Gastroesophageal sphincter (tissue), 4 donors: ENCODE measurements around the gene SAE1. TPM values are rescaled to one million over a fixed set of nuclear protein-coding genes. Genes with fewer than 3 reads are reported as not detected.
A peak's percentile ranks its signal among the peaks of the same experiment; 100 is the strongest.

ENCODE experiments used
- ATAC-seq: fragments of 150-250 bp; one replicate; pipeline ENCODE4 v1.9.1; 2016; ENCODE audit warnings: mild to moderate bottlenecking, moderate library complexity
- H3K27ac ChIP-seq, 4 donors: fragments of 200-600 bp; sonication (generic) in 3 of 4; 1 replicate in 3 of 4; 2 replicates in 1 of 4; pipeline ENCODE4 v1.5.1; 2016 to 2019
- H3K27me3 ChIP-seq: fragments of 200-600 bp; sonication (generic); one replicate; pipeline ENCODE4 v1.5.1; 2019
- H3K36me3 ChIP-seq, 2 donors: fragments of 200-600 bp; sonication (generic); one replicate each; pipeline ENCODE4 v1.5.1; 2019; ENCODE audit warnings: control low read depth in 1 of 2
- H3K4me1 ChIP-seq, 3 donors: fragments of 200-600 bp; sonication (generic); 1 replicate in 2 of 3; 2 replicates in 1 of 3; pipeline ENCODE4 v1.5.1; 2016 to 2019; ENCODE audit warnings: control low read depth in 2 of 3
- H3K4me3 ChIP-seq, 2 donors: fragments of 200-600 bp; sonication (generic); one replicate each; pipeline ENCODE4 v1.5.1; 2019; ENCODE audit warnings: mild to moderate bottlenecking in 1 of 2, moderate library complexity in 1 of 2
- H3K9me3 ChIP-seq, 3 donors: fragments of 200-600 bp; sonication (generic); one replicate each; pipeline ENCODE4 v1.5.1; 2017 to 2019; ENCODE audit warnings: control low read depth in 2 of 3
- EP300 ChIP-seq: sonication (generic); formaldehyde crosslinking; IDR thresholded peaks from one replicate; pipeline ENCODE4 v1.6.1; 2017; ENCODE audit warnings: antibody characterized with exemption, mild to moderate bottlenecking
- POLR2A ChIP-seq, 2 donors: fragments of 450-650 bp; IDR thresholded peaks; one replicate each; pipeline ENCODE4 v1.6.1; 2017; ENCODE audit warnings: antibody characterized with exemption in 2 of 2, mild to moderate bottlenecking in 2 of 2, moderate library complexity in 1 of 2
- POLR2AphosphoS5 ChIP-seq: sonication (generic); formaldehyde crosslinking; IDR thresholded peaks from one replicate; pipeline ENCODE4 v1.6.1; 2017; ENCODE audit warnings: antibody characterized with exemption
- WGBS, 2 donors: methylation state at CpG; one replicate each; pipeline ENCODE4 v1.1.5; 2018; ENCODE audit warnings: low coverage in 1 of 2; 5-methylcytosine and 5-hydroxymethylcytosine counted together
- total RNA-seq, 4 donors: library from RNA; depleted of rRNA; stranded (reverse); fragments of >200 nt; gene quantifications; one replicate each; pipeline ENCODE4 v1.1.0, GENCODE V29; 2016
- TF ChIP-seq, protein P1 (sequence below), 4 experiments: fragments of 200-600 bp in 2 of 4; fragments of 450-650 bp in 2 of 4; sonication (generic) in 1 of 4; IDR thresholded peaks; one replicate each; pipeline ENCODE4 v1.5.1; 2017 to 2019; ENCODE audit warnings: antibody characterized with exemption in 4 of 4, mild to moderate bottlenecking in 2 of 4, moderate library complexity in 2 of 4

The SAE1 gene
- total RNA-seq, 4 donors from 2014 or later: 134 to 157 (median 153) TPM

DNA sequence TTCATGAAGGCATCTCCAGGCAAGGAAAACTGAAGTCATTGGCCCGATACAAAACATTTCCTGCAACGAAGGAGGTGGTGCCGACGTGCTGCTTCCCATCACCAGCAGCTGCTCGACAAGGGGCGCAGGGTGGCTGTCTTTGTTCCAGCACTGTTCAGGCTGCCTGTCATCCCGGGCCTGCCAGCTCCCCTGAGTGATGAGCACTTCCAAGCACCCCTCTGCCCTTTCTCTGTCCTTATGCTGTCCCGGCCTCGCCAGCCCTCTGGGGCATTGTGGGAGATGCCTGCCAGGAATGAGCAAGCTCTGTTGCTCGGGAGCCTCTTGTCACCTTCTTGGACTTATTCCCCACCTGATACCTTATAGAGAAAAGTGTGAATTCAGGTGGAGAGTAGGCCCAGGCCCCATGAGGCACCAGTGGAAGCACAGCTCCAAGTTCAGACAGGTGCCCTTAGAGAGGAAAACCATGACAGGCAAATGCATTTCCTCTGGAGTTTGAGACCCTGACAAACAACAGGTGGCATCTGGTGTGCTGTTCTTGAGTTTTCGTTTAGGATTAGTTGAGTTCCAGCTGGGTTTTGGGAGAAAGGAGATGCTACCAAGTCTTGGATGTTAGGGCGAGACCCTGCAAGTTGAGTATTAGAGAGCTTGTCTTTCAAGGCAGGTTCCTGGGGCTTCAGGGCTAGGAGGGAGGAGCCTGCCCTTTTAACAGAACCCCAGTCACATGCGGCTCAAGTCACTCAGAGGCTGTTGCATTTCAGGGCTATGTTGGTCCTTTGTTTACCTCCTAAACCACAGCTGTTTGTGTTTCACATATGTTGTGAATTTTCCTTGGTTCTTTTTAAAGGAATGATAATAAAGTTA, 78.9 kb downstream of the SAE1 start:
- peak overlapping the region in 3 of 4 donors; percentile 61 to 76 (median 71) for H3K27ac ChIP-seq
- peaks cover 0 to 56% of the 10 kb centered on the region in 2 donors for H3K36me3 ChIP-seq
- TF ChIP-seq EP300 (no peak), POLR2A (IDR thresholded peaks at IDR 0.05) (no peak)
- no peaks in the 10 kb centered on the region for H3K9me3 ChIP-seq
- H3K4me1 ChIP-seq: peaks cover 0 to 18% (median 0%) of the 10 kb centered on the region in 3 donors
- H3K27me3 ChIP-seq: no peaks in the 10 kb centered on the region
- no peak for ATAC-seq
- no peak overlapping the region for H3K4me3 ChIP-seq
- WGBS, 2 donors: 63 to 74% methylated on average over 1 to 4 of the region's 13 CpGs

DNA sequence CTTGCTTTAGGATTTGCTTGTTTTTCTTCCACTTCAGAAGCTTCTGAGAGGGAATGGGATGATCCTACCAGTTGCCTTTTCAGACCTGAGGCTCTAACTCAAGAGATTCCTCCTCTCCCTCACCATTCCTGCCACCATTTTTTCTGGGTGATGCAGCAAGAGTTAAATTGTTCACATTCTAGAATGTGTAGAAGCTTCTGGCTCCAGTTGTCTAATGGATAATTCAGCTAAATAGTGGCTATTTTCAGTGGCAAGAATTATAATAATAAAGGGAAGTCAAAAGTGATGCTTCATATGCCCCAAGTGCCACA, 79.5 kb downstream of the SAE1 start:
- no peak for TF ChIP-seq EP300
- H3K4me3 ChIP-seq: no peak overlapping the region
- H3K27ac ChIP-seq: peak overlapping the region in 3 of 4 donors; percentile 61 to 76 (median 71)
- peaks cover 0 to 18% (median 0%) of the 10 kb centered on the region in 3 donors for H3K4me1 ChIP-seq
- no peaks in the 10 kb centered on the region for H3K27me3 ChIP-seq
- H3K36me3 ChIP-seq: peaks cover 0 to 50% of the 10 kb centered on the region in 2 donors
- H3K9me3 ChIP-seq: no peaks in the 10 kb centered on the region
- ATAC-seq: no peak

DNA sequence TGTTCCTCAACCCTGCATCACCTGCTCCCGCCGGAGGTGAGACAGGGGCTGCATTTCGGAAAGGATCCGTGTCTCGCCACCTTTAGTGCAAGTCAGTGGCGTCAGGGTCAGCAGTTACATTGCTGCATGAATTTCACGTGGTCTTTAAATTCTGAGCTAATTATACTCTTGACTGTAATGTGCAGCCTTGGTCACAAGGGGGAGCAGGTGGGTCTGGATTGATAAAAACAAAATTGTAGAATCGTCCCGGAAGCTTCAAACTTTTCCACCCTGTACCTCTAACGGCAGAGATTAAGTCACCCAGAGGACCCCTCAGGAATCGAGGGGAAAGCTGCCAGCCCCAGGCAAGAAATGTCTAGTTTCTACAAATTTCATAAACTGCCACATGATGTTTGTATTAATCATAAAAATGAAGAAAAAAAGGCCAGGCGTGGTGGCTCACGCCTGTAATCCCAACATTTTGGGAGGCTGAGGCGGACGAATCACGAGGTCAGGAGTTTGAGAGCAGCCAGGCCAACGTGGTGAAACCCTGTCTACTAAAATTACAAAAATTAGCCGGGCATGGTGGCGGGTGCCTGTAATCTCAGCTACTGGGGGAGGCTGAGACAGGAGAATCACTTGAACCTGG, 80.2 kb downstream of the SAE1 start:
- peaks cover 0 to 18% (median 0%) of the 10 kb centered on the region in 3 donors for H3K4me1 ChIP-seq
- H3K27ac ChIP-seq: peak overlapping the region; percentile 35 to 76 (median 66)
- H3K27me3 ChIP-seq: no peaks in the 10 kb centered on the region
- 30 to 32% methylated on average over 11 to 17 of the region's 19 CpGs for WGBS, 2 donors
- no peaks in the 10 kb centered on the region for H3K9me3 ChIP-seq
- ATAC-seq: peak; percentile 78
- peaks cover 0 to 44% of the 10 kb centered on the region in 2 donors for H3K36me3 ChIP-seq
- no peak overlapping the region for H3K4me3 ChIP-seq
- TF ChIP-seq, protein P1, sequence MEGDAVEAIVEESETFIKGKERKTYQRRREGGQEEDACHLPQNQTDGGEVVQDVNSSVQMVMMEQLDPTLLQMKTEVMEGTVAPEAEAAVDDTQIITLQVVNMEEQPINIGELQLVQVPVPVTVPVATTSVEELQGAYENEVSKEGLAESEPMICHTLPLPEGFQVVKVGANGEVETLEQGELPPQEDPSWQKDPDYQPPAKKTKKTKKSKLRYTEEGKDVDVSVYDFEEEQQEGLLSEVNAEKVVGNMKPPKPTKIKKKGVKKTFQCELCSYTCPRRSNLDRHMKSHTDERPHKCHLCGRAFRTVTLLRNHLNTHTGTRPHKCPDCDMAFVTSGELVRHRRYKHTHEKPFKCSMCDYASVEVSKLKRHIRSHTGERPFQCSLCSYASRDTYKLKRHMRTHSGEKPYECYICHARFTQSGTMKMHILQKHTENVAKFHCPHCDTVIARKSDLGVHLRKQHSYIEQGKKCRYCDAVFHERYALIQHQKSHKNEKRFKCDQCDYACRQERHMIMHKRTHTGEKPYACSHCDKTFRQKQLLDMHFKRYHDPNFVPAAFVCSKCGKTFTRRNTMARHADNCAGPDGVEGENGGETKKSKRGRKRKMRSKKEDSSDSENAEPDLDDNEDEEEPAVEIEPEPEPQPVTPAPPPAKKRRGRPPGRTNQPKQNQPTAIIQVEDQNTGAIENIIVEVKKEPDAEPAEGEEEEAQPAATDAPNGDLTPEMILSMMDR (IDR thresholded peaks at IDR 0.05): peak in 3 of 4 experiments; percentile 87 to 90 (median 88)
- TF ChIP-seq POLR2A (IDR thresholded peaks at IDR 0.05) (no peak), EP300 (no peak), POLR2AphosphoS5 (no peak)

DNA sequence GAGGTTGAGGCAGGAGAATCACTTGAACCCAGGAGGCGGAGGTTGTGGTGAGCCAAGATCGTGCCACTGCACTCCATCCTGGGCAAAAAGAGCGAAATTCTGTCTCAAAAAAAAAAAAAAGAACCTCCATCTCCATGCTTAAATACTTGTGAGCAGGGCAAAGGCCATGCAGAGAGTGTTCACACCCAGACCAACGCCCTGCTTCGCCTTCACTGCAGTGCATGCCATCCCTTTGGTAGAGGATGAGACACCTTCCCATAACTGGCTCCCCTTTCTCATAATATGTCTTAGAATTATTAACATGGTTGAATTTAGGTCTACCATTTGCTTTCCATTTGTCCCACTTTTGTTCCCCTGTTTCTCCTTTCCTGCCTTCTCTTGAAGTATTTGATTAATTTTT, 84.9 kb downstream of the SAE1 start:
- Histone ChIP-seq H3K27ac (no peak overlapping the region), H3K4me3 (no peak overlapping the region), H3K9me3 (no peaks in the 10 kb centered on the region), H3K36me3 (peaks cover 0 to 6% of the 10 kb centered on the region in 2 donors), H3K27me3 (no peaks in the 10 kb centered on the region), H3K4me1 (peaks cover 0 to 9% (median 0%) of the 10 kb centered on the region in 3 donors)
- TF ChIP-seq, protein P1 (IDR thresholded peaks at IDR 0.05): no peak
- no peak for TF ChIP-seq POLR2A (IDR thresholded peaks at IDR 0.05)
- no peak for TF ChIP-seq POLR2AphosphoS5
- TF ChIP-seq EP300: no peak
- ATAC-seq: no peak
- 96 to 97% methylated on average over 3 of the region's 5 CpGs for WGBS, 2 donors

DNA sequence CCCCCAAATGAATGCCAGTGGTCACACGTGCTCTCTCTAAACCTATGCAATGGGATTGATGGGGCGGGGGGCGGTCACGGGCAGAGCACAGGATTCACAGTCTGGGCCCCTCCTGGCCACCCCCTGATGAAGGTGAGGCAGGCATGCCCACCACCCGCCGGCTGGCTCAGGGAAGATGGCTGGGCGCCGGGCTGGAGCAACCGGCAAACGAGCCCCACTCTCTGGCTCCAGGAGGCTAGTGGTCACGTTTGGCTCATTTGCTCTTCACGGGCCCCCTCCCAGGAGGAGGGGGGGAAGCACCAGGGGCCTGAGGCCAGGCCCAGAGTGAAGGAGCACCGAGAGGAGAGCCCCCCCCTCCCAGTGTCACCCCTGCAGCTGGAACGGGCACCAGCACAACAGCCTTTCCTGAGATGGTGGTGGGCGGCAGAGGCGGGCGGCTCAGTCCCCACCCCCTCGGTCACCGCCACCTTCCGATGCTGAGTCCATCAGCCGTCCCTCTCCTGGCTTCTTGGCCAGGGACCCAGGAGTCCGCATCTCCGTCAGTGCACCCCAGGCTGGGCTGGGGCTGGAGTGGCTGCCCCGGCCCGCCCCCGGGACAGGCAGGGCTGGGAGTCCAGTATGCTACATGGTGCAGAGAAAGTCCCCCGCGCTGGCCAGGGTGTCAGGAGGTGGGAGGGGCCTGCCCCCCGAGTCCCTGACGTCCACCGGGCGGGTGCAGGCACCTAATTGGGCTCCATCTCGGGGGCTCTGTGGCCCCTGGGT, 90.6 kb downstream of the SAE1 start:
- Histone ChIP-seq H3K9me3 (no peaks in the 10 kb centered on the region), H3K27ac (no peak overlapping the region), H3K4me3 (no peak overlapping the region), H3K27me3 (no peaks in the 10 kb centered on the region), H3K4me1 (peaks cover 0 to 11% (median 0%) of the 10 kb centered on the region in 3 donors), H3K36me3 (peaks cover 0 to 33% of the 10 kb centered on the region in 2 donors)
- ATAC-seq: no peak
- no CpG with 5 or more reads among the region's 33 CpGs for WGBS, 2 donors
- TF ChIP-seq POLR2A (IDR thresholded peaks at IDR 0.05) (no peak), POLR2AphosphoS5 (no peak), EP300 (no peak)
- TF ChIP-seq, protein P1 (IDR thresholded peaks at IDR 0.05): no peak
